Upper lobe of left lung (tissue), 6 donors: ENCODE results near the gene IKZF3. TPM values are rescaled to one million over a fixed set of nuclear protein-coding genes. Genes with fewer than 3 reads are reported as not detected.
A peak's percentile ranks its signal among the peaks of the same experiment; 100 is the strongest.
"Not testable (repeated sequence)": the region's sequence is repeated elsewhere in the genome, so short reads cannot be mapped to it uniquely, and the experiment has no call there.

ENCODE experiments used
- ATAC-seq, 2 donors: fragments of 200-7000 bp; cut with Tn5 transposase; one replicate each; pipeline ENCODE4 v1.9.1; 2022; ENCODE audit warnings: mild to moderate bottlenecking in 2 of 2, moderate library complexity in 2 of 2; ENCODE audit not compliant: low FRiP score in 2 of 2
- DNase-seq, 2 donors: peaks; one replicate each; pipeline ENCODE4 v3.0.0-alpha.2; 2019 to 2020
- H3K27ac ChIP-seq, 4 donors: fragments of 200-600 bp; sonication (generic); one replicate each; pipeline ENCODE4 v1.5.1; 2016 to 2019
- H3K27me3 ChIP-seq, 4 donors: fragments of 200-600 bp; sonication (generic); one replicate each; pipeline ENCODE4 v1.5.1; 2017 to 2019
- H3K36me3 ChIP-seq, 4 donors: fragments of 200-600 bp; sonication (generic); one replicate each; pipeline ENCODE4 v1.5.1; 2016 to 2019
- H3K4me1 ChIP-seq, 4 donors: fragments of 200-600 bp; sonication (generic); one replicate each; pipeline ENCODE4 v1.5.1; 2018 to 2019
- H3K4me3 ChIP-seq, 4 donors: fragments of 200-600 bp; sonication (generic); one replicate each; pipeline ENCODE4 v1.5.1; 2017 to 2019; ENCODE audit warnings: mild to moderate bottlenecking in 2 of 4, moderate library complexity in 1 of 4
- H3K9me3 ChIP-seq, 4 donors: fragments of 200-600 bp; sonication (generic); one replicate each; pipeline ENCODE4 v1.5.1; 2018 to 2019
- EP300 ChIP-seq, 4 donors: sonication (generic); formaldehyde crosslinking; IDR thresholded peaks; one replicate each; pipeline ENCODE4 v1.5.1; 2017; ENCODE audit warnings: antibody characterized with exemption in 4 of 4, control low read depth in 2 of 4
- POLR2A ChIP-seq, 4 donors: fragments of 450-650 bp; IDR thresholded peaks; one replicate each; pipeline ENCODE4 v1.5.1; 2016 to 2017; ENCODE audit warnings: antibody characterized with exemption in 4 of 4, mild to moderate bottlenecking in 2 of 4
- POLR2AphosphoS5 ChIP-seq, 2 donors: sonication (generic); formaldehyde crosslinking; IDR thresholded peaks; one replicate each; pipeline ENCODE4 v1.5.1; 2017; ENCODE audit warnings: antibody characterized with exemption in 2 of 2
- WGBS, 2 donors: methylation state at CpG; one replicate each; pipeline ENCODE4 v1.1.5; 2017 to 2018; 5-methylcytosine and 5-hydroxymethylcytosine counted together
- total RNA-seq, 6 donors: library from RNA; depleted of rRNA in 4 of 6; stranded (reverse); fragments of >200 nt in 4 of 6; gene quantifications; one replicate each; pipeline versions ENCODE4 v1.1.0 to v1.2.1, GENCODE V29; 2016 to 2021
- TF ChIP-seq, protein P1 (sequence below), 6 experiments: fragments of 450-650 bp in 4 of 6; fragments of 200-600 bp in 2 of 6; sonication (generic) in 2 of 6; IDR thresholded peaks; one replicate each; pipeline ENCODE4 v1.5.1; 2016 to 2019; ENCODE audit warnings: antibody characterized with exemption in 6 of 6
- donor health status: DM: no; HTN: no; CAD: no; lungs with moderate emphysema.
- donor health status: DM: no; HTN: yes; CAD: no; lungs with severe emphysema.

Gene IKZF3
- total RNA-seq, 6 donors from 2014 or later = 2.2 to 14.9 (median 4.9) TPM

DNA sequence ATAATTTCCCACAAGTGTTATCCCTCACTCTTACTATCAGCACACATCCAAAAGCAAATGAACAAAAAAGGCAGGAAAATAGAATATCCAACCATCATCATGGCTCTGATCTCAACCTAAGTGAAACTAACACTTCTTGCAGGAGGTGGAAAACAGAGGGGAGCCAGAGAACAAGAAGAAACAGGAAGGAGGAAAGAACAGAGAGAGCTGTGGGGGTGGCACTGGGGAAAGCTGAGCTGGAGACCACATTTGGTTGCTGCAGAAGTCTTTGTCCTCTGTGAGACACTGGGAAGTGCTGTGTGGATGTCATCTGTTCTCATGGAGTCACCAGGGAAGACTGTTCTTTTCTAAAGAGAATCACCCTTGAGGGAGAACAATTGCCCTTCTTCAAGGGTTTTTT, 91.7 kb downstream of the IKZF3 start:
- Histone ChIP-seq H3K4me1 (no peaks in the 10 kb centered on the region), H3K27me3 (no peaks in the 10 kb centered on the region), H3K9me3 (no peaks in the 10 kb centered on the region), H3K4me3 (no peak overlapping the region), H3K36me3 (no peaks in the 10 kb centered on the region), H3K27ac (peak overlapping the region in 1 of 4 donors; percentile 55)
- ATAC-seq (no peak), DNase-seq (no peak)
- TF ChIP-seq POLR2A (IDR thresholded peaks at IDR 0.05) = no peak
- TF ChIP-seq EP300 (IDR thresholded peaks at IDR 0.05) = no peak
- TF ChIP-seq, protein P1, sequence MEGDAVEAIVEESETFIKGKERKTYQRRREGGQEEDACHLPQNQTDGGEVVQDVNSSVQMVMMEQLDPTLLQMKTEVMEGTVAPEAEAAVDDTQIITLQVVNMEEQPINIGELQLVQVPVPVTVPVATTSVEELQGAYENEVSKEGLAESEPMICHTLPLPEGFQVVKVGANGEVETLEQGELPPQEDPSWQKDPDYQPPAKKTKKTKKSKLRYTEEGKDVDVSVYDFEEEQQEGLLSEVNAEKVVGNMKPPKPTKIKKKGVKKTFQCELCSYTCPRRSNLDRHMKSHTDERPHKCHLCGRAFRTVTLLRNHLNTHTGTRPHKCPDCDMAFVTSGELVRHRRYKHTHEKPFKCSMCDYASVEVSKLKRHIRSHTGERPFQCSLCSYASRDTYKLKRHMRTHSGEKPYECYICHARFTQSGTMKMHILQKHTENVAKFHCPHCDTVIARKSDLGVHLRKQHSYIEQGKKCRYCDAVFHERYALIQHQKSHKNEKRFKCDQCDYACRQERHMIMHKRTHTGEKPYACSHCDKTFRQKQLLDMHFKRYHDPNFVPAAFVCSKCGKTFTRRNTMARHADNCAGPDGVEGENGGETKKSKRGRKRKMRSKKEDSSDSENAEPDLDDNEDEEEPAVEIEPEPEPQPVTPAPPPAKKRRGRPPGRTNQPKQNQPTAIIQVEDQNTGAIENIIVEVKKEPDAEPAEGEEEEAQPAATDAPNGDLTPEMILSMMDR (IDR thresholded peaks at IDR 0.05) = no peak
- no peak for TF ChIP-seq POLR2AphosphoS5 (IDR thresholded peaks at IDR 0.05)

GRCh38 chr17:39769974-39770587, 94.0 kb downstream of the IKZF3 start:
- DNase-seq = no peak
- Histone ChIP-seq H3K4me3 (no peak overlapping the region), H3K4me1 (no peaks in the 10 kb centered on the region), H3K9me3 (no peaks in the 10 kb centered on the region), H3K36me3 (no peaks in the 10 kb centered on the region), H3K27ac (no peak overlapping the region), H3K27me3 (no peaks in the 10 kb centered on the region)
- 70 to 77% methylated on average over 8 of the region's 8 CpGs for WGBS, 2 donors
- TF ChIP-seq EP300 (IDR thresholded peaks at IDR 0.05) (no peak), POLR2AphosphoS5 (IDR thresholded peaks at IDR 0.05) (no peak), POLR2A (IDR thresholded peaks at IDR 0.05) (no peak)
- TF ChIP-seq, protein P1 (IDR thresholded peaks at IDR 0.05) = no peak
- no peak for ATAC-seq

GRCh38 chr17:39767147-39767546, 97.0 kb downstream of the IKZF3 start:
- no peaks in the 10 kb centered on the region for H3K27me3 ChIP-seq
- WGBS, 2 donors = 49 to 66% methylated on average over 3 of the region's 3 CpGs
- ATAC-seq (no peak), DNase-seq (no peak)
- H3K4me3 ChIP-seq = no peak overlapping the region
- H3K9me3 ChIP-seq = no peaks in the 10 kb centered on the region
- no peaks in the 10 kb centered on the region for H3K4me1 ChIP-seq
- no peak for TF ChIP-seq POLR2A (IDR thresholded peaks at IDR 0.05)
- TF ChIP-seq POLR2AphosphoS5 (IDR thresholded peaks at IDR 0.05) = no peak
- TF ChIP-seq, protein P1 (IDR thresholded peaks at IDR 0.05) = no peak
- no peak for TF ChIP-seq EP300 (IDR thresholded peaks at IDR 0.05)
- no peak overlapping the region for H3K27ac ChIP-seq
- no peaks in the 10 kb centered on the region for H3K36me3 ChIP-seq

DNA sequence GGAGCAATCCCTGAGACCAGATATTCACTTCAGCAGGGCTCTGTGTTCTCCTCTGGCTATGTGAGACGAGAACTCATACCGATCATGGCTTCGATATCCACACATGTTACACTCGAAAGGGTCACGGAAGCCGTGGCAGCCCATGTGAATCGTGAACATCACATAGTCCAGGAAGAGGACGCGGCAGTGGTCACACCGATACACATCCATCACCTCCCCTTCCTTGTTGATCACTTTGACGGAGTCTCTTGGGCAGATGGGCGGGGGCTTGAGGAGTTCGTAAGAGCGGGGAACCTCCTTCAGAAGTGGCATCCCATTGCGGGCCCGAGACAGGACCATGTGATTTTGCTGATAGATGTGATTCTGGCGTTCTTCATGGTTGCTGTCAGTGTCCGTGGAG, 98.3 kb downstream of the IKZF3 start:
- H3K4me1 ChIP-seq = no peaks in the 10 kb centered on the region
- TF ChIP-seq, protein P1 (IDR thresholded peaks at IDR 0.05) = no peak
- TF ChIP-seq EP300 (IDR thresholded peaks at IDR 0.05) (no peak), POLR2AphosphoS5 (IDR thresholded peaks at IDR 0.05) (no peak), POLR2A (IDR thresholded peaks at IDR 0.05) (no peak)

DNA sequence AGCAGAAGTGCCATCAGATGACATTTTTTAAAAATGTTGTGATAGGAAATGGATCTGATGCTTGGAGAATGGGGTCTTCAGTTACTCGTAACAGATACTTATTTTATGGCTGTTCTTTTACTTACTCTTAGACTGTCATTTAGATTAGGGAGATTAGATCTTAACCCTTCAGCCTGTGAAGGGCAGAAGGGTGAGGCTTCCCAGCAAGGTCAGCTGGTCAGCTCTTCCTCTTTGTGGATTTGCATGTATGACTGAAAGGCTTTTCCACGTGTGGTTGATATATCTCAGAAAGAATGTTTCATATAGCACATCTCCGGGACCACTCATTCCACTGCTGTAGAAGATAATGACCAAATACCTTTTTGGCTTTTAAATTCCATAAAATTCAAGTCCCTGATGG, 98.9 kb downstream of the IKZF3 start:
- Histone ChIP-seq H3K4me3 (no peak overlapping the region), H3K36me3 (no peaks in the 10 kb centered on the region), H3K4me1 (no peaks in the 10 kb centered on the region), H3K27ac (no peak overlapping the region), H3K27me3 (no peaks in the 10 kb centered on the region), H3K9me3 (no peaks in the 10 kb centered on the region)
- ATAC-seq (no peak), DNase-seq (no peak)
- WGBS, 2 donors = 66 to 73% methylated on average over 3 of the region's 3 CpGs
- TF ChIP-seq EP300 (IDR thresholded peaks at IDR 0.05) (no peak), POLR2AphosphoS5 (IDR thresholded peaks at IDR 0.05) (no peak), POLR2A (IDR thresholded peaks at IDR 0.05) (no peak)
- TF ChIP-seq, protein P1 (IDR thresholded peaks at IDR 0.05) = no peak

More for the DNA sequence above, 98.3 kb downstream of the IKZF3 start:
- Histone ChIP-seq H3K4me3 (no peak overlapping the region), H3K36me3 (no peaks in the 10 kb centered on the region), H3K27ac (no peak overlapping the region), H3K9me3 (no peaks in the 10 kb centered on the region), H3K27me3 (no peaks in the 10 kb centered on the region)
- no peak for ATAC-seq
- DNase-seq = no peak
- 92 to 94% methylated on average over 18 of the region's 18 CpGs for WGBS, 2 donors

- H3K9me3 ChIP-seq, DNase-seq, H3K27me3 ChIP-seq, H3K4me1 ChIP-seq, H3K4me3 ChIP-seq, H3K36me3 ChIP-seq, H3K27ac ChIP-seq, ATAC-seq: not testable (repeated sequence)
- 68 to 71% methylated on average over 3 of the region's 3 CpGs for WGBS, 2 donors
Measured at GRCh38 chr17:39764171-39764570, 99.9 kb downstream of the IKZF3 start.
